ENCODE results near the gene VAT1.
A peak's percentile ranks its signal among the peaks of the same experiment; 100 is the strongest.

Gene VAT1

DNA sequence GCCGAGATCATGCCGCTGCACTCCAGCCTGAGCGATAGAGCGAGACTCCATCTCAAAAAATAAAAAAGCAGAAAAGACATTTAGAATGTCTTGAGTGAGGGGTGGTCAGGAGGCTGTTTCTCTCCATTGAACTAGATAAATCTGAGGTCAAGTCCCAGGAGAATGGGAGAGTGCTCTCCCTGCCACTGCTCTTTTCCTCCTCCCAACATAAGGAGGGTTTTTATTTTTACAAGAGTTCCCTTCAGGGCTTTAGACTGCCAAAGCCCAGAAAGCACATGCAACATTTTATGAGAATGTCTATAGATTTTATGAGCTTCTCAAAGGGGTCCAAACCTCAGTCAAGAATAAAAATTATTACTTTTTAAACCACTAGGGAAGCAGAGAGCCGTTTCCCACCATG, 4.4 kb upstream of the VAT1 start:
- no peak for DNase-seq

DNA sequence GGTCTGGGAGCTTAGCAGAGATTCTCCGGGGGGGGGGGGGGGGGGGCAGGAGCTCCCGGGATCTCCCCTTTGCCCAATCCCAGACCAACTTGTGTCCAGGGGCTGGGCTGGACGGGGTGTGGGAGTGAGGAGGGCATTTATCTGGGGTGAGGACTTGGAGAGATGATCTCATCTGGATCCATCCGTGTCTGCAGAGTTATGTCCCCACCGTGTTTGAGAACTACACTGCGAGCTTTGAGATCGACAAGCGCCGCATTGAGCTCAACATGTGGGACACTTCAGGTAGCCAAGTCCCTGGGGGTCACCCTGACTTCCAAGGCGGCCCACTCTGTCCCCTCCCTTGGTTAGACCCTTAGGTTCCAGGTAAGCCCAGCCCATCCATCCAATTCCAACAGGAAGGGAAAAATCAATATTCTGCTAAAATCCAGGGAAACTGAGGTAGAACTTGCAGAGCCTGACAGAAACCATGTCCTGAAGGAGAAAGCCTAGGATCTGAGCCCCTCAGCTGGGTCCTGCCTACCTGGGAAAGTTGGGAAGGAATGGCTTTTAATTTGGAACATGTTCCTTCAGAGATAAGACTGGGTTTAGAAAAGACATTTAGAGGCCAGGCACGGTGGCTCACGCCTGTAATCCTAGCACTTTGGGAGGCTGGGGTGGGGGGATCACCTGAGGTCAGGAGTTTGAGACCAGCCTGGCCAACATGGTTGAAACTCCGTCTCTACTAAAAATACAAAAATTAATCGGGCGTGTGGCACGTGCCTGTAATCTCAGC, 3.8 kb upstream of the VAT1 start:
- DNase-seq = no peak

DNA sequence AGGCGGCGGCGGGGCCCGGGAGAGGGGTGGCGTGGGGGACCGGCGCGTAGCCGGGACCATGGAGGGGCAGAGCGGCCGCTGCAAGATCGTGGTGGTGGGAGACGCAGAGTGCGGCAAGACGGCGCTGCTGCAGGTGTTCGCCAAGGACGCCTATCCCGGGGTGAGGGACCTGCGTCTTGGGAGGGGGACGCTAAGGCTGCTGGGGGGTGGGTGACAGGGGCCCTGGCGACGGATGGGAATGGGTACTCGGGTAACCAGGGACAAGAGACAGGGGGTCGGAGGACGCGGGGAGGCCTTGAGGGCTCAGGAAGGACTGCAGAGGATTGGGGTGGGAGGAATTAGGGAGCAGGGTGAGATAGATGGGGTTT, 3.1 kb upstream of the VAT1 start:
- DNase-seq = no peak

DNA sequence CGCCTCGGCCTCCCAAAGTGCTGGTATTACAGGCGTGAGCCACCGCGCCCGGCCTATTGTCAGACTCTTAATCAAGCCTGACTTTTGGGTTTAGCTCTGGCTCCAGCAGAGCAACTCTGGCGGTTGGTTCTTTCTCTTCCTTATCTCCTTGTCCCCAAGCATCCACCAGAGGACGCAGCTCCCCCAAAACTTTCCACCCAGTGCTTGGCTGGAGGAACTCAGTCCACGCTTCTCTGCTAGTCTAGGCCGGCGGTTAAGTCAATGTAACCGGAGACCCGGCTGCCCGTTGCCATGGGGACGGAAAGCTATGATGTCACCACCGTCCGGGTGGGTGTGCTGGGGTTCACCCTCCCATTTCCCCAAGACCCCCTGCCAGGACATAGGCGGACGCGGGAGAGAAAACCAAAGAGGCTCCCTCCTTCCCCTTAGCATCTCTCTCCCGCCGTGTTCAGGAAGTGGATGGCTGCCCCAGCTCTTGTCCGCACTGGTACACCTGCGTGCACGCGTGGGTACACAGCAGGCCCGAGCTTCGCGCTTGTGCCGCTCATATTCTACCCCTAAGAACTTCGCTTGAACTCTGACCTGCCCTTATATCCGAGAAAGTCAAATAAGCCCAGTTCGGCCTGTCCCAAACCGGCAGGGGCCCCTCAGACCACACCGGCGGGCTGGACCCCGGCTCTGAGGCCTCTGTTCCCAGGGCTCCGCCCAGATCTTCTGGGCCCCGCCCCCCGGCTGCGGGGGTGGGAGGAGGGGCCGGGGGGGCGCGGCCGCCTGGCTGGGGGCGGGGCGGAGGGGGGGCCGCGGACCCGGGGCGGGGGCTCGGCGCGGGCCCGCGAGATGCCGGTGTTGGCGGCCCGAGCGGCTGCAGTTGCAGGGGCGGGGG, 2.5 kb upstream of the VAT1 start, which contains the start of gene RND2:
Gene RND2 (plus strand): TSS at position 825 of the 883 bp plus-strand sequence. CDS start 117 bp downstream, outside the sequence.
- peak; percentile 90 for DNase-seq

DNA sequence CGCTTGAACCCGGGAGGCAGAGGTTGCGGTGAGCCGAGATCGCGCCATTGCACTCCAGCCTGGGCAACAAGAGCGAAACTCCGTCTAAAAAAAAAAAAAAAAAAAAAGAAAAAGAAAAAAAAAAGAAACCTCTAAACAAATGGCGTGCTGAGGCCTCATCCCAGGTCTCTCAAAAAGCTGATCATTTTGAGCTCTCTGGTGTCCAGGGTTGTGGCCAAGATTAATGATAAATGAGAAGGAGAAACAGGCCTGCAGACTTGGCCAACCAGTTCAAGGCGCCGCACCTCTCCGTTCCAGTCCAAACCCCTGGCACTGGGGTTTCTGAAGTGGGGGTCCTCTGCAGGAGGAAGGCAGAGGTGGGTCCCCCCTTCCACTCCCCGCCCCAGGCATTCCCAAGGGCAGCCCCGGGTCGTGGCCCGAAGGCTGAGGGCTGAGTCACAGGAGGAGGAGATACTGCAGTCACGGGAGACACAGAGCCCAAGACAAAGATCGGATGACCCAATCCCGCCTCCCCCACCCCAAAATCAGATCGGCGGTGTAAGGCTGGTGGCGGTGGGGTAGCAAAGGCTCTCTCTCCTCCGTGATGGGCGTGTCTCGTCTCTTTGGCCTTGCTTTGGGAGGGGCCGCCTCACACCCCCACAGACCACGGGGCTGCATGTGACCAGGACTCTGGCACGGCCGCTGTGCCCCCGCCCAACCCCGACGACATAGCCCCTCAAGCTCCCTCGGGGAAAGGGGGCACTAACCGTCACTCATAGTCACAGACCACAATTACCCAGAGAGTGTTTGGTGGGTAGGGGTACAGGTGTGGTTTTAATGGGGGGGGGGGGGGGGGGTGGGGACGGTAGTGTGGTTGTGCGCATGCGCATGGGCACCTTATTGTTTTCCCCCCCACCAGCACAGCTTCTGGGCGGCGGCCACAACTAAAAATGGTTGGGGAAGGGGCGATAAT, 1.1 kb downstream of the VAT1 start:
- DNase-seq = no peak

DNA sequence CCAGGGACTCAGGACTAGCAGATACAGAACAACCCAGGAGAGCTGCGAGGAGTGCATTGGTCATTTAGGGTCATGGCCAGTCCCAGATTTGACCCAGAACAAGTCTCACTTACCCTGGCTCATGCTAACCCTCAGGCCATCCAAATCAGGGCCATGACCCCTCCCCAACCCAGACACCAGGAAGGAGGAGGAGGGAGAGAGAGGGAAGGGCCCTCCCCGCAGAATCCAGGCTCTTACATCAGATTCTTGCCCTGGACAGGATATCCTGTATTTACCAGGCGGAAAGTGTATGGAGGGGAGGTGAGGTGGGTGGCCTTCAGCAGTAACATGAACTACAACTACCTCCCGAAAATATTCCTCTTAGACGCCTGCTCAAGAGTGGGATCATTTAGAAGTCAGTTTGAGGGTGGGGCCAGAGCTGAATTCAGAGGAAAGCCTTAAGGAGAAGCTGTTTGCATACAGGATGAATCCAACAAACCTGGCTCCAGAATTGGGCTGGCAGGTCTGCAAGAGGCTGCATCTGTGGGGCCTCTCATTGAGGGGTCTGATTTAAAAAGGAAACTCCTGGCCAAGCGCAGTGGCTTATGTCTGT, 2.1 kb downstream of the VAT1 start:
- no peak for DNase-seq

DNA sequence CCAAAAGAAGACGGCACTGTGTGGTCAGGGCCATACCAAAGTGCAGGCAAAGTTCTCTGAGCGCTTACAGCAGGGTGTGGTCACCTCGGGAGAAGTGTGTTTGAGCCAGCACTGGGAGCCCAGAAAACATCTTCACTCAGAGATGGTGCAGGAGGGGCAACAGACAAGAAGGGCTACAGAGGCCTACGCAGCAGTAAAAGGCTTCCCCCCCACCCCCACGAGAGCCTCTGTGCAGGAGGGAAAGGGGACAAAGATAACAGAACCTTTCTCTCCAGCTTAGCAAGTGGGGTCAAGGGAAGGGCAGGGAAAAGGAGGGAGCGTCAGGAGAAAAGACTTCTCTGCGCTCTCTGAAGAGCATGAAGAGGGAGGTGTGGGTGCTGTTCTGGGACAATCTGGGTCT, 2.8 kb downstream of the VAT1 start:
- DNase-seq = no peak

DNA sequence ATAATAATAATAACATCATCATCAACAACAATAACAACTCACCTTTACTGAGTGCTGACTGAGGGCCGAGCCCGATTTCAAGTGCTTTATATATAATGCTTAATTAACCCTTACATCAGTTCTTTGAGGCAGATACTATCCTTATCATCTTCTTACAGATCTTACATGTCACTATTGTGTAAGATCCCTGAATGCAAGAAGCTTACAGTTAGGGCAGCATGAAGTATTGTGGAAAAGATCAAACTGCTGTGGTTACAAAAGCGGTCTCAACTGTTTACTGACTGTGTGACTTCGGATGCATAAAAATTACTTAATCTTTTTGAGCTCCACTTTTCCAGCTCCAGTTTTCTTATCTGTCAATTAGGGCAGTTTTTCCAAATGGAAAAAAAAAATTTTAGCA, 3.3 kb downstream of the VAT1 start:
- no peak for DNase-seq

DNA sequence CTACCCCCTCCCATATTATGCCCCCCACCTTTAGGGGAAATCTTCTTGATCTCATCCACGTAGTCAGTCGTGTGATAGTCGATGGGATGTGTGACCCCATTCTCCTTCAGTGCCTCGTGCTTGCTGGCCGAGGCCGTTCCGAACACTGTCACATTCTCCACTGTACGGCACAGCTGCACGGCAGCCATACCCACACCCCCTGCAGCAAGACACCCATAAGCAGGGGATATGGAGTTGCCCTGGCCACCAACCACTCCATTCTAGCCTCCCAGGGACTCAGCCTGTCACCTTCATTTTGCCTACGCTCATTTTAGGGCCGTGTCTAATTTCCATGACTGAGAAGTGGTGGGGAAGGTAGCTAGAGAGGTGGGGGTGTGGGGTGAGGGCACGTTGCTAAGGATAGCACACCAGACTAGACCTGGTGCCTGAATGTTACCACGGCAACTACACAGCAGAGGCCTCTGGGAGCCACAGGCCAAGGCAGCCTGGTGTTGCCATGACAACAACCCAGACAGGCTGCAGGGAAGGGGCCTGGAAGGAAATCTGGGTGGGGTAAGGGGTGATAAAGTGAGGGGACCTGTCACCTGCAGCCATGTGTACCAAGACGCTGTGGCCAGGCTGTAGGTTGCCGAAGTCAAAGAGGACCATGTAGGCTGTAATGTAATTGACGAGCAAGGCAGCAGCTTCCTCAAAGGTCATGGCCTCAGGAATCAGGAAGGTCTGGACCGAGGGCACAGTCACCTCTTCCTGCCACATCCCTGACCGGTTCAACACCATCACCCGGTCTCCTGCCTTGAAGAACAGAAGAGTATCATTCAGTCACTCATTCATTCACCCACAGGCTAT, 4.0 kb downstream of the VAT1 start:
- DNase-seq = no peak

DNA sequence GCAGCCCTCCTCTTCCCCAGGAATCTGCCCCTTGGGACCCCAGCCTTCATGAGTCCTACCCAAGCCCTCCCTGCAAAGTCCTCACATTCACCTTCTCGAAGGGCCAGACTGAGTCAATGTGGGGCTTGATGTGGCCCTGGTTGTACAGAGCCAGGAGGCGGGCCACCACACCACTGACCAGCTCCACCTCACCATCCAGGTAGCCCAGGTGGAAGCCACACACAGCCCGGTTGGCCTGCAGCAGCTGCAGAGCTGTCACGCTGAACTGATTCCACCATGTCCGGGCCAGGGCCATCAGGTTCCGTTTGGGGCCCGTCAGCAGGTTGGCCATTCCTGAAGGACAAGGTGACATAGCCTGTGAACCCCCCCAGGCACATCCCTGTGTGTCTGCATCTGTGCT, 6.0 kb downstream of the VAT1 start:
- DNase-seq = no peak

DNA sequence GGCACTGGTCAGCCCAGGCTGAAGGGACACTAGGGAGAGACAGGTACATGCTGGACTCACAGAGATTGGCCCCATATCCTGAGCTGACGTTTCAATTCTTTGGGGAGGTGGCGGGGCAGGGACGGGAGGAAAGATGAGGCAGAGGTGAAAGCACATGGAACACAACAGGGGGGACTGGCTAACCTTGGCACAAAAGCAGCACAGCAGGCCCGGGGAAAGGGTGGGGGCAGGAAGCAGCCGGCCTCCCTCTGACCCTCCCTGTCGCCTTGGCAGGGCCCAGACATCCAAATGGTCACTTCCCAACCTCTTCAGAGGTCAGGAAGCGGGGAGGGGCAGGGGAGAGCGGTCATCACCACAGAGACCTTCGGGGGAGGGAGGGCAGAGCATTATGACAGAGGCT, 6.6 kb downstream of the VAT1 start:
- no peak for DNase-seq

DNA sequence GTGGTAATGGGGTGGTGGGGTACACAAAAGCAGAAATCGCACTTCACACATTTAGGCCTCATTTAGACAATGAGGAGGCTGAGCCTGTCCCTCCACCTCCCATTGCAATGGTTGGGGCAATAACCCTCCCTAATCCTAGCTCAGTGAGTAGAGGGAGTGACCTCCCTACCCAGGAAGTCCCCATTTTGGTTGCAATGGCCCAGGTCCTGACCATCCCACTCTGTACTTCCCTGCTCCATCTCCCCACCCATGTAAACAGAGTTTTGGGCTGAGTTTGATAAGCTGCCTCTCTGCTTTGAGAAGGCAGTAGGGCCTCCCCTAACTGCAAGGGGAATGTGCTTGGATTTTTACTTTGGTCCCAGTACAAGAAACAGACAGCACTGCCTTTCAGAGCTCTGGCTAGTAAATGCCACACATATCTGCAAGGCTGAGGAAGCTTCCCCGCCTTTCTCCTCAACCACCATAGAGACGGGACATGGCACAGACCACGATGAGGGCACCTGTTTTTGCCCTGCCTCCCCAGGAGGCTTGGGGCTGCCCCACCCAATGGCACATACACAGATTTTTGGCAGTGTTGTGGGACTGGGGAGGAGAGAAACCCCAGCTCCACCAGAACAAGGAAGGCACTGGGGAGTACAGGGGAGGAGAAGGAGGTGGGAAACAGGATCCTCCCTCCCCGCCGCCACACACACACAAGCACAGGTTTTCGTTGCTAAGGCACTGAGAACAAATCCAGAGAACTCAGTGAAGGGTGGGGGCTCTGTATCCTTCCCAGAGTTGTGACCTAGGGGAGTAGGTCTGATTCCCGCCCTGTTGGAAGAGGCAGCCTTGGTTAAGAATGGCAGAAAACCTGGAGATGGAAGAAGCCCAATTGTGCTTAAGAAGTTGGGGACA, 7.3 kb downstream of the VAT1 start:
- no peak for DNase-seq

DNA sequence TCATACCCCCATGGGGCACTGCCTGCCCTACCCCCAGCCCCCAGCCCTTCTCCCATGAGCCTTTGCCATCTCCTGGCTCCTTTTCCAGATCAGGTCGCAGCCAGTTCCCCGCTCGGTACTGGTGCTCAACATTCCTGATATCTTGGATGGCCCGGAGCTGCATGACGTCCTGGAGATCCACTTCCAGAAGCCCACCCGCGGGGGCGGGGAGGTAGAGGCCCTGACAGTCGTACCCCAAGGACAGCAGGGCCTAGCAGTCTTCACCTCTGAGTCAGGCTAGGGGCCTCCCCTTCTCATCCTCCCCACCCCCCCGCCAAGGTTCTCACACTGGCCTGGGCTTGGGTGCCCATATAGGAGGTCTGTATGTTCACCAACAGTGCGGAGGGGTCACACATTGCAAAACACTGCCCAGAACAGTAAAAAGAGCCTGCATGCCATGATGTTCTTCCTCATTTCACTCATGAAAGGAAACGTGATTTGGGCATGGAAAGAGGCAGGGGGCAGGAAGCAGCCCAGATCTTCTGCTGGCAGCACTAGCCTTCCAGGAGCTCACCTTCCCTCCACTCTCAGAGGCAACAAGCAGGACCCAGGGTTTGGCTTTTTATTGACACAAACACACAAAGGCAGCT, 8.1 kb downstream of the VAT1 start:
- no peak for DNase-seq

DNA sequence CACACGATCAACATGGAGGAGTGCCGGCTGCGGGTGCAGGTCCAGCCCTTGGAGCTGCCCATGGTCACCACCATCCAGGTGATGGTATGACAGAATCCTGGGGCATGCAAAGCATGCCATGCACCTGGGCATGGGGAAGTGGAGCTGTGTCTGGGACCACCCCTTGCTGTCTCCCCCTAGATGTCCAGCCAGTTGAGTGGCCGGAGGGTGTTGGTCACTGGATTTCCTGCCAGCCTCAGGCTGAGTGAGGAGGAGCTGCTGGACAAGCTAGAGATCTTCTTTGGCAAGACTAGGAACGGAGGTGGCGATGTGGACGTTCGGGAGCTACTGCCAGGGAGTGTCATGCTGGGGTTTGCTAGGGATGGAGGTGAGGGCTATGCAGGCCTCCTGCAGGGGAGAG, 8.9 kb downstream of the VAT1 start:
- no peak for DNase-seq

DNA sequence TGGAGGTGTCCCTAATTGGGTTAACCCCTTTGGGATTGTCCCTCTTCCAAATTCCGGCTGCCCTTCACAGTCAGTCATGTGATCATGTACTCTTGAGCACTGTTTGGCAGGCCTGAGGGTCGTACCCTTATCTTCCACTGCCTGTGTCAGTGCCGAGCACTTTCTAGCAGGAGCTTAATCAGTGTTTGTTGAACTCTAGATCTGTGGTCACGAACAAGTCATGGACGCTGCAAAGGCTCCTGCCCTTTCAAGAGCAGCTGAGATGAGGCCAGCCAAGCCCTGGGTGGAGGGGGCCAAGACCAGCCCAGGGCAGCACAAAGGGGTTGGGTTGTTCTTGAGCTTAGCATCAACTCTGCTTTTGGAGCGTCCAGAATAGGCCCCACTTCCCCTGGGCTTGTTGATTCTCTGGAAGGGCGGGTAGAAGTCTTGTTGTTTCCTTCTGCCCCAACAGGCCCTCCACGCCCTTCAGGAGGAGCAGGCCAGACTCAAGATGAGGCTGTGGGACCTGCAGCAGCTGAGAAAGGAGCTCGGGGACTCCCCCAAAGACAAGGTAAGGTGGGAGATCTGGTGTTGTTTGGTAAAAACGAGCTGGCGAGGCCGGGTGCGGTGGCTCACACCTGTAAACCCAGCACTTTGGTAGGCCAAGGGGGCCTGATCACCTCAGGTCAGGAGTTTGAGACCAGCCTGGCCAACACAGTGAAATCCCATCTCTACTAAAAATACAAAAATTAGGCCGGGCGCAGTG, 10.3 kb downstream of the VAT1 start:
- no peak for DNase-seq

DNA sequence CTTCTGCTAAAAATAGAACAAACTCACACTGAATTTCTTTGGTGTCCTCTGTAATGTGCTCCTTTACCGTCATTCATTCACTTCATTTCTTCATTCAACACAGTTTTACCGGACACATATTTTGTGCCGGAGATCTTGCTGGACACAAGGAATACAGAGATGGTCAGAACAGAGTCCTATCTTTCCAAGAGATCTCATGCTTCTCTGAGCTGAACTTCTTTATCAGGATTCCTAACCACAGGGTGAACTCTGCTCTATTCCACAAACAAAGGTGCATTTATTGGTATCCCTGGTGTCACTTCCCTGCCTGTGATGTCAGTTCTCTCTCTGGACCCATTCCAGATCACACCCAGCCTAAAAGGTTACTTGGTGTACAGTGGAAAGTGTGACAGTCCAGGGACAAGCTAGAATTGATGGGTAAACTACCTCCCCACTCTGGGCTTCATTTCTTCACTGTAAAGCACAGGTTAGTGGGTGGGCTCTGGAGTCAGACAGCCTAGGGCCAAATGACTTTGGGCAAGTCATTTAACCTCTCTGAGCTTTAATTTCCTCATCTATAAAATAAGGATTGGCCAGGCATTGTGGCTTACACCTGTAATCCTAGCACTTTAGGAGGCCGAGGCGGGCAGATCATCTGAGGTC, 11.4 kb downstream of the VAT1 start:
- DNase-seq = no peak

DNA sequence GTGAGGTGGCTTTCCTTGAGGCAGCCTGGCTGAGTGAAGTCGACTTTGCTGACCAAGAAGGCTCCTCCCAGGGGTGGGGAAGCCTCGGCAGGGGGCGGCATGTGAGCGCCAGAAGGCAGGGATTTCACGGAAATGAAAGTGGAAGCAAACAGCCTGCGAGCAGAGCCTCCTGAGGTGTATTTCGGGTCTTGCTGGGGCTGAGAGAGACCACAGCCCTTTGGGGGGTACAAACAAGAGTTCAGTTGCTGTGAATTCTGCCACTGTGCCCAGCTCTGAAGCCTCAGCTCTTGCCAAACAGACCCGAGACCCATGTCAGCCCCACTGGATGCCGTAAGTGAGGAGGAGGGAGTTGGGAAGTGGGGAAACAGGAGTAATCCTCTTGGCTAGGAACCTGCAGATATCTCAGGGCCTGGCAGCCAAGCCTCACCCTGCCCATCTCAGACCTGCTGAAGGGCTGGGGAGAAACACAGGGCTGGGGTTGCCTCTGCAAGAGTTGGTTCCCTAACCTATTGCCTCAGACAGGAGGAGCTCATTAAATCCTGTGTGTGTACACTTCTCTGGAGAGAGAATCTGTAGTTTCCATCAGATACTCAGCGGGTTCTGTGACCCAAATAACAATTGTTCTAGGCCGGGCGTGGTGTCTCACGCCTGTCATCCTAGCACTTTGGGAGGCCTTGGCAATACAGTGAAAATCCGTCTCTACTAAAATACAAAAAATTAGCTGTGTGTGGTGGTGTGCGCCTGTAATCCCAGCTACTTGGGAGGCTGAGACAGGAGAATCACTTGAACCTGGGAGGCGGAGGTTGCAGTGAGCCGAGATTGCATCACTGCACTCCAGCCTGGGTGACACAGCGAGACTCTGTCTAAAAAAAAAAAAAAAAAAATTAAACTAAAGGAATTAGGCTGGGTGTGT, 15.3 kb downstream of the VAT1 start, which contains the start of gene IFI35:
Gene IFI35 (plus strand): TSS at position 146 of the 913 bp plus-strand sequence. CDS start 164 bp downstream, at position 310.
- DNase-seq = no peak
